HG02970 (cell line): ENCODE results near the gene FRMPD4.

Experiments used
- ATAC-seq: cut with Tn5 transposase; IDR thresholded peaks from one replicate; pipeline ENCODE4 v1.9.1; 2021; ENCODE audit warnings: mild to moderate bottlenecking, moderate library complexity, moderate number of reproducible peaks; ENCODE audit not compliant: unreplicated experiment, low FRiP score

FRMPD4 gene

GRCh38 chrX:12210196-12210815 lies 72.0 kb downstream of the FRMPD4 start:
- no peak for ATAC-seq

GRCh38 chrX:12210971-12211370 lies 72.7 kb downstream of the FRMPD4 start:
- ATAC-seq, result no peak

DNA sequence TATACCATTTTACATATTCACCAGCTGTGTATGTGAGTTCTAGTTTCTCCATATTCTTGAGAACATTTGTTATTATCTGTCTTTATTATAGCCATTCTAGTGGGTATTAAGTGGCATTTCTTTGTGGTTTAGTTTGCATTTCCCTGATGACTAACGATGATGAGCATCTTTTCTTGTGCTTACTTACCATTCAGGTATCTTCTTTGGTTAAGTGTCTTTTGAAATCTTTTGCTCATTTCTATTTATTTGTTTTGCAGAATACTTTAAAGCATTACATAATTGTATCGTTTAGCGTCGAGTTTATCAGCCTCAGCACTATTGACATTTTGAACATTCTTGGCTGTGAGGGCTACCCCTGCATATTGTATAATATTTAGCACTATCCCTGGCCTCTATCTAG lies 85.4 kb downstream of the FRMPD4 start:
- ATAC-seq, result no peak

DNA sequence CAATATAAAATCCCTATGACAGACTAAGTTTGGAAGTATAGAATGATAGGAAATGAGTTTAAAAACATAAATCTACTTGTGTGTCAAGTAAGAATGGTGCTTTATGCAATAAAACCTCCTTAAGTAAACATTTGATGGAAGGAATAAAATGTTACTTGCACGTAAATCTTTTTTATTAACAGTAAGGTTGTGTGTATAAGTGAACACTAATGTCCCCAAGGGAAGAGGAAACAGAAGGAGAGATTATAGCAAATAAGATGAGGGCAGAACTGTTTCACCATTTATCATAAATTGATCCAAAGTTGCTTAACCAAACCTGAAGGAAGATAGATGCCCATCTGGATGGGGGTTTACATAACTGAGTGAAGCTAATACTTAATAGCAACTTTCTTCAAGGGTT lies 86.8 kb downstream of the FRMPD4 start:
- no peak for ATAC-seq

DNA sequence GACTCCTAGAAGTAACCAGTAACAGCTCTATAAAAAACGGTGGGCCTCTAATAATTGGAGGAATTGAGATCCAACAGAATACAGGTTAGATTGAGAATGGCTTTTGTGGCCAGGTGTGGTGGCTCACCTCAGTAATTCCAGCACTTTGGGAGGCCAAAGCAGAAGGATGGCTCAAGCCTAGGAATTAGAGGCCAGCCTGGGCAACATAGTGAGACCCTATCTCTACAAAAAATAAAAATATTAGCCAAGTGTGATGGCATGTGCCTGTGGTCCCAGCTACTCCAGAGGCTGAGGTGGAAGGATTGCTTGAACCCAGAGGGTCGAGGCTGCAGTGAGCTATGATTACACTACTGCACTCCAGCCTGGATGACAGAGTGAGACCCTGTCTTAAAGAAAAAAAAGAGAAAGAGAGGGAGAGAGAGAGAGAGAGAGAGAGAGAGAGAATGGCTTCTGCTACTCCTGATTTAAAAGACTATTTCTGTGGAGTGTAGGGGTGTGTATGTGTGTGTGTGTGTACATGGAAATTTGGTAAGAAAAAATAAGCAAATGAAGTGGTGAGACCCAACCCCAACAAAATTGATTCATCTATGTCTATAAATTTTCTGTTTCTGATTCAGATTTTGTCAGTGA lies 89.3 kb downstream of the FRMPD4 start:
- ATAC-seq, result no peak

GRCh38 chrX:12228862-12229261 lies 90.6 kb downstream of the FRMPD4 start:
- ATAC-seq, result no peak

DNA sequence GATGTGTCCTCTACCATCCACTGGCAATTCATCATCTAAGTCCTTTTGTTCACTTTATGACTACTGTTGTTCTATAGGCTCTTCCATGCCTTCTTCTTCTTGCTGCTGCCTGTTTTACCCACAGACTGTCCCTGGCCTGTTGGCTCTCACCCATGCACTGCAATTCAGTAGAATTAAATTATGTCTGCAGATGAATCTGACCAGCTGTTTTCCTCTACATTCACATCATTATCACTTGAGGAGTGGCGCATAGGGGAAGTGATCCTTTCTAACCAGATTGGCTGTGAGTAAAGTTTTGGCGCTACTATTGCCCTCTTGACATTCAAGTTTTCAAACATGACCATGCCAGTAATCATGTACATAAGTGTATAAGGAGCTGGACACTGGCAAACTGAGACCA lies 91.7 kb downstream of the FRMPD4 start:
- ATAC-seq, result no peak

GRCh38 chrX:12234534-12235329 lies 96.5 kb downstream of the FRMPD4 start:
- ATAC-seq, result no peak

DNA sequence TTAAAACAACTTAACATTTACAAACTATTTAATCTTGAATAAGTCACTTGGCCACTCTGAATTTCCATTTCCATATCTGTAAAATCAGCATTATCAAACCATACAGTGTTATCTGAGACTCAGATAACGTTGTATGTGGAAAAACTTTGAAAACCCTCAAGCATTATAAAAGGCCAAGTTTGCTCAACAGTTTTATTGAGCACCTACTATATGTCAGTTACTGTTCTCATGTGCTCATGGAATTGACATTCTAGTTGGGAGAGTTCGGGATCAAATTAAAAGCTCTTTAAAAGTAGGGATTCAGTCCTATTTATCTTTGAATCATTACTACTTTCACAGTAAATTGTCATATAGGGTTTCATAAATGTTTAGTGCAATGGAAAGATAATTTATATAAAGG lies 97.9 kb downstream of the FRMPD4 start:
- no peak for ATAC-seq

DNA sequence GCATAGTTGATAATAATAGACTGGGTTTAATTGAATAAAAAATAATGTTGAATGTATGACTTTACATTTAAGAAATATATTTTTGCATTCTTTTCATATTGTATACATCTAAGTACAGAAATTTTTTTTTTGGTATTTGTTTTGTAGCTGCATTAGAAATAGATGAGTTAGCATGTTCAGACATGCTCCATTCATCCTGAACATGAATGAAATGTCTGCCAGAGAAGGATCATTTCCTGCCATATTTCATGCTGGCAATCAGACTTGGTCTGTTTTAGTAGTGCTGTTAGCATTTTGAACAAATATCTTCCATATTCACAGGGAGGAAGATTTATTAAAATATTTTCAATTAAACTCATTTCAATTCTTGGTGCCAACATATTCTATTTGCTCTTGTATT lies 98.9 kb downstream of the FRMPD4 start:
- no peak for ATAC-seq

DNA sequence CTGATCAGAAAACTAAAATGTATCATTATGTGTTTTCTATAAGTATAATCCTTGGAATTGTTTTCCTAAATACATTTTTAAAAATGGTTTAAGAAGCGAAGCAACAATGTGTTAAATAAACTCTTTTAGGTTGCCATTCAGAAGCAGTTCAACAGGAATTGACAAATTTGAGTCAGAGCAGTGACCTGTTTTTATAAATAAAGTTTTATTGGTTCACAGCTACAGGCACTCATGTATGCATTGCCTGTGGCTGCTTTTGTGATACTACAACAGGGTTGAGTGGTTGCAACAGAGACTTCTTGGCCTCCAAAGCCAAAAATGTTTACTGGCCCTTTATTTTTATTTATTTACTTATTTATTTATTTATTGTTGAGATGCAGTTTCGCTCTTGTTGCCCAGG lies 99.5 kb downstream of the FRMPD4 start:
- no peak for ATAC-seq

- no peak for ATAC-seq
Measured at GRCh38 chrX:12239356-12240082, 101.2 kb downstream of the FRMPD4 start.

GRCh38 chrX:12240491-12240890 lies 102.2 kb downstream of the FRMPD4 start:
- ATAC-seq, result no peak

DNA sequence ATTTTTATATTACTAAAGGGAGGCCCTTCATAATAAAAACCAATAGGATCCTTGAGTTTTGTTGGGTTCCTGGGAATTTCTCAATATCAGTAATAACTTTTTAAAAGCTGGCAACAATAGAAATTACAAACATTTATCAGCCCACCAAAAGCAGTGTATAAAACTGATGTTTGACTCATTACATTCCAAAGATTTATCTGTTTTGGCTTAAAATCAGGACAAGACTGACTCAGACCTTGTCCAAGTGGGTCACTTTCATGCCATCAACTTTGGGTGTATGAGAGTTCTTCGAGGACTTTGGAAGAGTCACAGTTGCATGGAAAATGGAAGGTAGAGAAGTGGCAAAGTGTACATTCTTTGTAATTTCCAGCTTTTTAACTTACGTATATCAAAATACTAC lies 102.8 kb downstream of the FRMPD4 start:
- ATAC-seq, result no peak

DNA sequence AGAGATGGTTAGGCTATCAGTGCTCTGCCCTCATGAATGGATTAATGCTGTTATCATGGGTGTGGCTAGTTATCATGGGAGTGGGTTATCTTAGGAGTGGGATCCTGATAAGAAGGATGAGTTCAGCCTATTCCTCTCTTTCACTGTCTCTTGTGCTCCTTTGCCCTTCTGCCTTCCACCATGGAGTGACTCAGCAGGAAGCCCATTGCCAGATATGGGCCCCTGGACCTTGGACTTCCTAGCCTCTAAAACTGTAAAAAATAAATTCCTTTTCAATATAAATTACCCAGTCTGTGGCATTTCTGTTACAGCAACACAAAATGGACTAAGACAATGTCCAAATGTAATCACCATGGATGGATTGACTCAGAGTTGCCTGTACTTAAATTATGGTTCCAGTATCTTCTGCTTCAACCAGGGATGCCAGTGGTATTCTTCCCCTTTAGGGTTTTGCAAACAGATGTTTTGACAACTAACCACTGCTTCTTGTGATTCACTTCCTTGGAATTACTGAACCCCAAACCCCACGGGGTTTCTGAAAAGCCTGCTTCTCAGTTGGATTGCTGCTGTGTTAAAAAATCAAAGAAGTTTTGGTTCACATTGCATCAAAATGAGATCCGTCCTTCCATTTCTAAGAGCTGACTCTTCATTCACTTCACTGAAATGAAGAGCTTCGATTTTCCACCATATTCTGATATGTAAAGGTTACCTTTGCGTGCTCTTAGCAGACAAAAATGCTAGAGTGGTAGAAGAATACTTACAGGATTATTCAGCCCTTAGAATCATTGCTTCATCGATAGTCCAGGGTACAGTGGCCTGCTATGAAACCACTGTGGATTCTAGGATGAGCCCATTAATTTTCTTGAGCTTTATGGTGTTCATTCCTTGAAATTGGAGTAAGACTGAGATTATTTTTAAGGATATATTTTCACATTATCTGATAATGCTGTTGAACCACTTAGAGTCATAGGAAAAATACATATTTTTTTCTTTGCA lies 107.7 kb downstream of the FRMPD4 start:
- no peak for ATAC-seq

GRCh38 chrX:12249997-12250396 lies 111.7 kb downstream of the FRMPD4 start:
- no peak for ATAC-seq

- ATAC-seq, result no peak
Measured at GRCh38 chrX:12263211-12263610, 124.9 kb downstream of the FRMPD4 start.

DNA sequence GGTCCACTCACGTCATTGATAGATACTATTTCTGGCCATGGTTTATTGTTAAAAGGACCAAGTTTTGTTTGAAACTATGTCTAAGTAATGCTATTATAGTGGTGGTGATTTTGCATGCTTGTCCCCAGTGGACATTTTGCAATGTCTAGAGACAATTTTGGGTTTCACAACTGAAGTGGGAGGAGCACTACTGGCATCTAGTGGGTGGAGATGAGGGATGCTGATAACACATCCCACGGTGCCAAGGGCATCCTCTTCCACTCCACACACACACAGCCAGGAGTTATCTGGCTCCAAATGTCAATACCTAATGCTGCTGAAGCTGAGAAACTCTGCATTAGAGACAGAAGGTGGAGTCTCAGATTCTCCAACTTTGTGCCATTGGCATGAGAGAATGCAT lies 131.2 kb downstream of the FRMPD4 start:
- no peak for ATAC-seq

DNA sequence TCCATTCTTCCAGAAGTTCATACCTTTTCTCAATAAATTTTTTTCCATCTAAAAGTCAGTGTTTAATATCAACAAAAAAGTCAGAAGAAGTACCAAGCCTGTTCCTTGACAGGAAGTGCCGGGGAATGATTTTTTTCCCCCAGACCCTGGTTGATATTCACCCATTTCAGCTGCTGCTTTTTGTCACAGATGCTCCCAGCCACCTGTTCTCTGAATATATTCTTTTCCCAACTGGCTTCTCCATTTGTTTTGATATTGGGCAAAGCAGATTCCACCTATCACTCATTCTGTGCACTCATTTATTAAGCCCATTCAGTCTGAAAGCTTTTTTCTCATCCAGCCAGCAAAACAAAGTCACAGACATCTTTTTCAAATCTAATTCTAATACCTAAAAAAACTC lies 139.9 kb downstream of the FRMPD4 start:
- no peak for ATAC-seq

DNA sequence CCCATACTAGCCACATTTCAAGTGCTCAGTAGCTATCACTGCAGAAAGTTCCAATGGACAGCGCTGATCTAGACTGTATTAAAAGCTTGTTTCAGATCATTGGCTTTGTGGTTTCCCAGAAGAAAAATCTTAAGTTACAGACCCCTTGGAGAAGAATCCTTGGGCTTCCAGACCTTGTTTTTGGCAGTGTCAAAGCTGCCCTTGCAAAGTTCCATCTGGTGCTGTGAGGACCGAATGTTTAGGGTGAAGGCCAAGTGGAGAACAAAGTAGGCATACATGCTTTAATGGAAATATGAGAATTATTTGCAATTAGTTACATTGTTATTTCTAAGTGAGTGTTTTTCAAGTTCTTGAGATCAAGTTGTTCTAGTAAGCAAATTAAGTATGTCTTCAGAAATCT lies 144.7 kb downstream of the FRMPD4 start:
- no peak for ATAC-seq
